ENCODE results near the gene HIVEP1. TPM values are rescaled to one million over a fixed set of nuclear protein-coding genes. Genes with fewer than 3 reads are reported as not detected.

HIVEP1 gene
- total and polyA plus RNA-seq, 2 of the 13 experiments (the other 11 are each of a cell fraction or from before 2014, with no cell fraction given) = 7.4 to 9.9 TPM

DNA sequence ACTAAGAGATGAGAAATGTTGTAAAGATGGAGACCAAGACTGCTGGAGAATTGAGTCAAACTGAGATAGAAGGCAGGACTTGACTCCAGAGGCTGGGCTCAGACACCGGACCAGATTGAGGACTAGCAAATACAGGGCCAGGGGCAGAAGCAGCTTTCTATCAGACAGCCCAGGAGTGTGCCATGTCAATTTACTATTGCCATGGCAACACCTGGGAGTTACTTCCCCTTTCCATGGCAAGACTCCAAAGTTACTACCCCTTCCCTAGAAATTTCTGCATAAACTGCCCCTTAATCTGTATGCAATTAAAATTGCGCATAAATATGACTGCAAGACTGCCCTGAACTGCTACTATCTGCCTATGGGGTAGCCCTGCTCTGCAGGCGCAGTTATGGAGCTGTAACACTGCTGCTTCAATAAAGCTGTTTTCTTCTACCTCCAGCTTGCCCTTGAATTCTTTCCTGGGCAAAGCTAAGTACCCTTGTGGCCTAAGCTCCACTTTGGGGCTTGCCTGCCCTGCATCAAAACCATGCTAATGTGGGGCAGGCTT, 188.0 kb downstream of the HIVEP1 start (continued):
- TF ChIP-seq, protein P1, sequence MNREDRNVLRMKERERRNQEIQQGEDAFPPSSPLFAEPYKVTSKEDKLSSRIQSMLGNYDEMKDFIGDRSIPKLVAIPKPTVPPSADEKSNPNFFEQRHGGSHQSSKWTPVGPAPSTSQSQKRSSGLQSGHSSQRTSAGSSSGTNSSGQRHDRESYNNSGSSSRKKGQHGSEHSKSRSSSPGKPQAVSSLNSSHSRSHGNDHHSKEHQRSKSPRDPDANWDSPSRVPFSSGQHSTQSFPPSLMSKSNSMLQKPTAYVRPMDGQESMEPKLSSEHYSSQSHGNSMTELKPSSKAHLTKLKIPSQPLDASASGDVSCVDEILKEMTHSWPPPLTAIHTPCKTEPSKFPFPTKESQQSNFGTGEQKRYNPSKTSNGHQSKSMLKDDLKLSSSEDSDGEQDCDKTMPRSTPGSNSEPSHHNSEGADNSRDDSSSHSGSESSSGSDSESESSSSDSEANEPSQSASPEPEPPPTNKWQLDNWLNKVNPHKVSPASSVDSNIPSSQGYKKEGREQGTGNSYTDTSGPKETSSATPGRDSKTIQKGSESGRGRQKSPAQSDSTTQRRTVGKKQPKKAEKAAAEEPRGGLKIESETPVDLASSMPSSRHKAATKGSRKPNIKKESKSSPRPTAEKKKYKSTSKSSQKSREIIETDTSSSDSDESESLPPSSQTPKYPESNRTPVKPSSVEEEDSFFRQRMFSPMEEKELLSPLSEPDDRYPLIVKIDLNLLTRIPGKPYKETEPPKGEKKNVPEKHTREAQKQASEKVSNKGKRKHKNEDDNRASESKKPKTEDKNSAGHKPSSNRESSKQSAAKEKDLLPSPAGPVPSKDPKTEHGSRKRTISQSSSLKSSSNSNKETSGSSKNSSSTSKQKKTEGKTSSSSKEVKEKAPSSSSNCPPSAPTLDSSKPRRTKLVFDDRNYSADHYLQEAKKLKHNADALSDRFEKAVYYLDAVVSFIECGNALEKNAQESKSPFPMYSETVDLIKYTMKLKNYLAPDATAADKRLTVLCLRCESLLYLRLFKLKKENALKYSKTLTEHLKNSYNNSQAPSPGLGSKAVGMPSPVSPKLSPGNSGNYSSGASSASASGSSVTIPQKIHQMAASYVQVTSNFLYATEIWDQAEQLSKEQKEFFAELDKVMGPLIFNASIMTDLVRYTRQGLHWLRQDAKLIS (CRISPR knock-in tag; IDR thresholded peaks at IDR 0.05) = no peak
- no peak for TF ChIP-seq MLLT10 (CRISPR knock-in tag; IDR thresholded peaks at IDR 0.05)
- TF ChIP-seq SNAPC2 (CRISPR knock-in tag; IDR thresholded peaks at IDR 0.05) = no peak
- no peak for TF ChIP-seq TEAD2 (CRISPR knock-in tag; IDR thresholded peaks at IDR 0.05)
- no peak for TF ChIP-seq ZNF790 (CRISPR knock-in tag; IDR thresholded peaks at IDR 0.05; ENCODE audit: borderline replicate concordance)
- TF ChIP-seq ZNF17 (CRISPR knock-in tag; IDR thresholded peaks at IDR 0.05) = no peak
- TF ChIP-seq ZNF138 (CRISPR knock-in tag; IDR thresholded peaks at IDR 0.05; ENCODE audit: low read depth) = no peak
- TF ChIP-seq FOXC1 (CRISPR knock-in tag; IDR thresholded peaks at IDR 0.05; ENCODE audit: borderline replicate concordance) = no peak
- no peak for TF ChIP-seq NR2C2 (CRISPR knock-in tag; IDR thresholded peaks at IDR 0.05; ENCODE audit: borderline replicate concordance)

DNA sequence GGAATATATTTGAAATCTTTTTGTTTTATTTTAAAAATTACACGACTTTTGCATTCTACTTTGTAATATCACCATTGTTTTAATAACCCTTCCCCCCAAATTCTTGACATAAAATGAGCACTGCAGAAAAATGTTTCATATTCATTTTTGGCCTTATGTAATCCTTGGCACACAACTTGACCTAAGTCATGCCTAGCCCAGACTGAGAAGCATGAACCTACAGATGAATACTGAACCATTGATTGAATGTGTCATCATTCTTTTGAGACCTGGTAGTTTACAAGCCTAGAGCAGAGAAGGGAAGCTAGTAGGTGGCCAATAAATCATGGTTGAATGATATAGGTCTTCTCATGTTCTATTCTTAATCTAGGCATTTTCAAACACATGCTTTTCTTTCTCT, 188.6 kb downstream of the HIVEP1 start:
- no peak overlapping the region for H3K27ac ChIP-seq (ENCODE audit: extremely low read length, insufficient read depth, low read length)
- no TSS peak for BruUV-seq (replicated peaks)
- no peaks in the 10 kb centered on the region for H3K36me3 ChIP-seq (replicated peaks in 1 of 2; ENCODE audit: control insufficient read depth in 1 of 2, insufficient read depth in 2 of 2, low read length in 2 of 2)
- H3K9ac ChIP-seq (ENCODE audit: insufficient read depth, low read depth, low read length) = no peak overlapping the region
- intact Hi-C loops (cut with micrococcal nuclease; ENCODE audit: unreplicated experiment) (no loop called here), in situ Hi-C loops (cut with HindIII; ENCODE audit: extremely low pct_ligation_motif_present, low pct_unique_long_range_greater_than_20kb) (no loop called here)
- FAIRE-seq = no peak
- DNase-seq (ENCODE audit: low spot score) = no peak
- no peaks in the 10 kb centered on the region for H3K9me3 ChIP-seq (ENCODE audit: low read length)
- CTCF ChIA-PET (ENCODE audit: low intra/inter-chr PET ratio, low total read pairs) = no interaction called here
- H3K27me3 ChIP-seq (ENCODE audit: control insufficient read depth in 1 of 2, insufficient read depth in 2 of 2, low read length in 2 of 2) = no peaks in the 10 kb centered on the region
- 0% methylated on average over 1 of the region's 1 CpG for WGBS (ENCODE audit: low lambda C conversion rate)
- TF ChIP-seq SAP130 (CRISPR knock-in tag; IDR thresholded peaks at IDR 0.05; ENCODE audit: low read depth) = no peak
- no peak for TF ChIP-seq ZNF749 (CRISPR knock-in tag; IDR thresholded peaks at IDR 0.05; ENCODE audit: borderline replicate concordance)
- no peak overlapping the region for H2AFZ ChIP-seq (ENCODE audit: low read length)
- H3K4me3 ChIP-seq (replicated peaks in 1 of 3; ENCODE audit: insufficient read depth in 1 of 3, low read depth in 2 of 3, low read length in 3 of 3) = no peak overlapping the region
- no peaks in the 10 kb centered on the region for H3K79me2 ChIP-seq (ENCODE audit: insufficient read depth, low read length)
- no peak overlapping the region for H3K4me2 ChIP-seq (ENCODE audit: low read depth, low read length)
- no peaks in the 10 kb centered on the region for H4K20me1 ChIP-seq (ENCODE audit: insufficient read depth, low read length)
- POLR2A ChIA-PET = no interaction called here
- no peak for ATAC-seq
- peaks cover 13% of the 10 kb centered on the region for H3K4me1 ChIP-seq (ENCODE audit: insufficient read depth, low read length)

Data from HepG2 (cell line).